BJ (cell line): ENCODE results near the gene CCDC40. TPM values are rescaled to one million over a fixed set of nuclear protein-coding genes. Genes with fewer than 3 reads are reported as not detected.

ENCODE experiments used
- CTCF ChIA-PET: fragments of 350-600 bp; formaldehyde crosslinking; extraction: SDS; loops from one replicate; lab custom pipeline; 2021; ENCODE audit warnings: antibody characterized with exemption, inconsistent platforms; lab: Yijun Ruan, JAX
- POLR2A ChIA-PET: fragments of 300-600 bp; sonication (Branson Sonifier 250); formaldehyde crosslinking; extraction: SDS; loops from one replicate; lab custom pipeline; 2021; ENCODE audit warnings: antibody characterized with exemption; lab: Charles Lee
- DNase-seq: peaks from one replicate; pipeline ENCODE4 v3.0.0-alpha.2; 2011; ENCODE audit warnings: low read depth
- H3K27me3 ChIP-seq: 2 replicates; pipeline ENCODE4 v1.6.0; 2011; ENCODE audit warnings: low read length; ENCODE audit not compliant: control insufficient read depth, insufficient read depth
- H3K36me3 ChIP-seq: 2 replicates; pipeline ENCODE4 v1.5.1; 2011; ENCODE audit warnings: low read length; ENCODE audit not compliant: control insufficient read depth, insufficient read depth
- H3K4me3 ChIP-seq: 2 replicates; pipeline ENCODE4 v1.5.1; 2011; ENCODE audit warnings: low read depth, mild to moderate bottlenecking, control low read depth, low read length
- CTCF ChIP-seq: IDR thresholded peaks from 2 replicates; pipeline ENCODE4 v1.5.1; 2011; ENCODE audit warnings: low read depth, mild to moderate bottlenecking, control low read depth, inconsistent platforms, low read length, moderate library complexity; ENCODE audit not compliant: insufficient read depth
- polyA plus RNA-seq: library from polyadenylated mRNA; depleted of rRNA; stranded (reverse); fragments of >200 nt; gene quantifications from 2 replicates; pipeline ENCODE4 v1.2.3, GENCODE V29; 2011

Gene CCDC40
- polyA plus RNA-seq, 1 experiment: 3.1 TPM

GRCh38 chr17:80097127-80097621 is 60.7 kb downstream of the CCDC40 start:
- Histone ChIP-seq H3K36me3 (no peaks in the 10 kb centered on the region), H3K4me3 (no peak overlapping the region), H3K27me3 (no peaks in the 10 kb centered on the region)
- DNase-seq: no peak
- ChIA-PET CTCF (interaction anchor here (1.0 to 1.1 kb wide), 2 partner anchors 15 to 88 kb away, joined by 3 read pairs; no protein-coding TSS in a partner anchor), POLR2A (no interaction called here)
- TF ChIP-seq CTCF: no peak

GRCh38 chr17:80097844-80098691 is 61.6 kb downstream of the CCDC40 start:
- H3K27me3 ChIP-seq: no peaks in the 10 kb centered on the region
- POLR2A ChIA-PET: no interaction called here
- DNase-seq: no peak
- H3K36me3 ChIP-seq: no peaks in the 10 kb centered on the region
- no peak for TF ChIP-seq CTCF
- H3K4me3 ChIP-seq: no peak overlapping the region
- CTCF ChIA-PET: interaction anchor here (0.6 to 1.1 kb wide), 2 partner anchors 16 to 225 kb away, joined by 3 read pairs; no protein-coding TSS in a partner anchor

GRCh38 chr17:80099291-80100034 is 63.0 kb downstream of the CCDC40 start:
- Histone ChIP-seq H3K36me3 (no peaks in the 10 kb centered on the region), H3K27me3 (no peaks in the 10 kb centered on the region), H3K4me3 (no peak overlapping the region)
- TF ChIP-seq CTCF: no peak
- CTCF ChIA-PET: interaction anchor here (0.7 to 2.9 kb wide), 3 partner anchors 14 to 55 kb away, joined by 3 to 42 read pairs (median 11); no protein-coding TSS in a partner anchor
- no peak for DNase-seq
- POLR2A ChIA-PET: no interaction called here

- no peak overlapping the region for H3K4me3 ChIP-seq
- CTCF ChIA-PET: interaction anchor here (0.7 to 2.9 kb wide), 6 partner anchors 15 to 293 kb away, joined by 3 to 42 read pairs (median 9); no protein-coding TSS in a partner anchor
- H3K27me3 ChIP-seq: no peaks in the 10 kb centered on the region
- TF ChIP-seq CTCF: no peak
- POLR2A ChIA-PET: no interaction called here
- no peaks in the 10 kb centered on the region for H3K36me3 ChIP-seq
- DNase-seq: no peak
Measured at GRCh38 chr17:80100035-80100323, 63.5 kb downstream of the CCDC40 start.
